Naive thymus-derived CD4-positive, alpha-beta T cell (primary cell): ENCODE measurements around the gene SMARCD1. TPM values are rescaled to one million over a fixed set of nuclear protein-coding genes. Genes with fewer than 3 reads are reported as not detected.

Source experiments
- ATAC-seq: fragments of 150-1000 bp; cut with Tn5 transposase; 2 replicates; pipeline ENCODE4 v1.10.0; 2021; ENCODE audit warnings: mild to moderate bottlenecking, moderate library complexity
- CTCF ChIA-PET: fragments of 350-600 bp; sonication (Branson Sonifier 250); formaldehyde crosslinking; loops from one replicate; lab custom pipeline; 2021; ENCODE audit warnings: antibody characterized with exemption; lab: Charles Lee
- POLR2A ChIA-PET: fragments of 350-600 bp; sonication (Branson Sonifier 250); formaldehyde crosslinking; loops from one replicate; lab custom pipeline; 2021; ENCODE audit warnings: antibody characterized with exemption, inconsistent platforms; lab: Charles Lee
- DNase-seq, 9 donors: peaks; one replicate each; pipeline versions ENCODE4 v3.0.0 to v3.0.0-alpha.2; 2020 to 2022; ENCODE audit warnings: mixed read lengths in 1 of 9
- H3K27ac ChIP-seq: one replicate; pipeline ENCODE4 v1.7.0; 2013; ENCODE audit warnings: mild to moderate bottlenecking, low read depth, low read length, moderate library complexity
- H3K27me3 ChIP-seq, 2 donors: one replicate each; pipeline ENCODE4 v1.7.0; 2013; ENCODE audit warnings: low read length in 2 of 2, mild to moderate bottlenecking in 2 of 2, moderate library complexity in 2 of 2; ENCODE audit not compliant: control insufficient read depth in 2 of 2, insufficient read depth in 2 of 2
- H3K36me3 ChIP-seq, 3 experiments: 1 replicate in 2 of 3; 2 replicates in 1 of 3; pipeline ENCODE4 v1.7.0; 2013; ENCODE audit warnings: low read length in 3 of 3, mild to moderate bottlenecking in 3 of 3, moderate library complexity in 1 of 3; ENCODE audit not compliant: insufficient read depth in 3 of 3, control insufficient read depth in 2 of 3
- H3K4me1 ChIP-seq, 2 donors: one replicate each; pipeline ENCODE4 v1.7.0; 2013; ENCODE audit warnings: low read length in 2 of 2, mild to moderate bottlenecking in 2 of 2, moderate library complexity in 1 of 2; ENCODE audit not compliant: control insufficient read depth in 2 of 2, insufficient read depth in 2 of 2
- H3K4me3 ChIP-seq: 2 replicates; pipeline ENCODE4 v1.7.0; 2013; ENCODE audit warnings: mild to moderate bottlenecking, low read length
- H3K9me3 ChIP-seq, 3 experiments: 1 replicate in 2 of 3; 2 replicates in 1 of 3; pipeline ENCODE4 v1.7.0; 2013; ENCODE audit warnings: low read length in 3 of 3; ENCODE audit not compliant: control insufficient read depth in 2 of 3
- H3K27ac Mint-ChIP-seq, 9 donors: one replicate each; pipeline ENCODE4 v1.8.0; 2020 to 2022; ENCODE audit warnings: mixed read lengths in 9 of 9, mild to moderate bottlenecking in 8 of 9, moderate library complexity in 5 of 9, inconsistent platforms in 2 of 9
- H3K27me3 Mint-ChIP-seq, 5 donors: one replicate each; pipeline ENCODE4 v1.8.0; 2021 to 2022; ENCODE audit warnings: mixed read lengths in 5 of 5, mild to moderate bottlenecking in 1 of 5
- H3K36me3 Mint-ChIP-seq, 5 donors: one replicate each; pipeline ENCODE4 v1.8.0; 2020 to 2022; ENCODE audit warnings: mixed read lengths in 5 of 5, mild to moderate bottlenecking in 3 of 5, inconsistent platforms in 1 of 5
- H3K4me1 Mint-ChIP-seq, 7 donors: one replicate each; pipeline ENCODE4 v1.8.0; 2020 to 2022; ENCODE audit warnings: mixed read lengths in 7 of 7, mild to moderate bottlenecking in 3 of 7, inconsistent platforms in 1 of 7
- H3K4me3 Mint-ChIP-seq, 10 donors: one replicate each; pipeline ENCODE4 v1.8.0; 2020 to 2022; ENCODE audit warnings: mild to moderate bottlenecking in 10 of 10, mixed read lengths in 10 of 10, moderate library complexity in 6 of 10, inconsistent platforms in 2 of 10
- H3K9me3 Mint-ChIP-seq, 11 donors: one replicate each; pipeline ENCODE4 v1.8.0; 2020 to 2022; ENCODE audit warnings: mixed read lengths in 11 of 11, mild to moderate bottlenecking in 4 of 11, inconsistent platforms in 1 of 11, moderate library complexity in 1 of 11
- intact Hi-C, 2 donors: fragments of 100-400 bp; cut with micrococcal nuclease; formaldehyde crosslinking; loops; one replicate each; pipeline ENCODE4 v1.15.1; 2023
- polyA plus RNA-seq, 2 donors: library from polyadenylated mRNA; unstranded; fragments of 300-500 nt; fragmentation: Illumina TruSeq; gene quantifications; one replicate each; pipeline ENCODE4 v1.2.3, GENCODE V29; 2021
- total RNA-seq, 6 experiments: library from RNA in 5 of 6; stranded (reverse) in 5 of 6; gene quantifications; 1 replicate in 5 of 6; 2 replicates in 1 of 6; pipeline ENCODE4 v1.2.3 and lab custom pipeline; 2021 to 2026

The SMARCD1 gene
- total and polyA plus RNA-seq, 7 experiments from 2014 or later, result 9.5 to 88.5 (median 67.2) TPM

- intact Hi-C loops, result no loop called here
- no peaks in the 10 kb centered on the region for H3K27me3 Mint-ChIP-seq
These were observed 64.2 kb downstream of the SMARCD1 start for GRCh38 chr12:50149311-50149710.

More at GRCh38 chr12:50149311-50149710, 64.2 kb downstream of the SMARCD1 start:
- Histone ChIP-seq H3K4me1 (no peaks in the 10 kb centered on the region), H3K9me3 (no peaks in the 10 kb centered on the region), H3K4me3 (no peak overlapping the region), H3K36me3 (peaks cover 0 to 6% (median 0%) of the 10 kb centered on the region in 3 experiments), H3K27ac (no peak overlapping the region), H3K27me3 (no peaks in the 10 kb centered on the region)
- ChIA-PET CTCF (interaction anchor here (0.6 to 1.0 kb wide), 2 partner anchors 9 to 37 kb away, joined by 3 to 5 read pairs; partner anchors contain the start of gene COX14), POLR2A (interaction anchor here (1.3 kb wide), 1 partner anchor 18 kb away, joined by 3 read pairs; the partner anchor contains the start of gene CERS5)
- no peak for DNase-seq
- no peak for ATAC-seq
- no peaks in the 10 kb centered on the region for H3K36me3 Mint-ChIP-seq
- H3K4me1 Mint-ChIP-seq, result peaks cover 3 to 30% (median 22%) of the 10 kb centered on the region in 7 donors
- H3K27ac Mint-ChIP-seq, result peak overlapping the region in 3 of 9 donors; percentile 1 to 54 (median 11)
- no peaks in the 10 kb centered on the region for H3K9me3 Mint-ChIP-seq
- H3K4me3 Mint-ChIP-seq, result no peak overlapping the region

Other genes starting within 250 kb of the SMARCD1 start
- 10 to 100 TPM in 2 of 5 experiments, 1 to 10 TPM in 3; 3.7 to 17.4 (median 6.8) TPM for gene BCDIN3D, start 242.2 kb upstream of the SMARCD1 start, total RNA-seq
- 1 to 10 TPM; 4.8 to 7.4 TPM for gene BCDIN3D, start 242.2 kb upstream of the SMARCD1 start, polyA plus RNA-seq
- gene FAIM2, start 181.4 kb upstream of the SMARCD1 start, total RNA-seq, result under 1 TPM in 2 of 5 experiments, not detected in 3; 0.22 to 0.85 TPM
- gene FAIM2, start 181.4 kb upstream of the SMARCD1 start, polyA plus RNA-seq, result not detected
- gene AQP2, start 134.6 kb upstream of the SMARCD1 start, total RNA-seq, result not detected
- not detected for gene AQP2, start 134.6 kb upstream of the SMARCD1 start, polyA plus RNA-seq
- not detected for gene AQP5, start 123.5 kb upstream of the SMARCD1 start, total RNA-seq
- not detected for gene AQP5, start 123.5 kb upstream of the SMARCD1 start, polyA plus RNA-seq
- not detected for gene AQP6, start 112.4 kb upstream of the SMARCD1 start, total RNA-seq
- gene AQP6, start 112.4 kb upstream of the SMARCD1 start, polyA plus RNA-seq, result not detected
- gene RACGAP1, start 59.8 kb upstream of the SMARCD1 start, total RNA-seq, result 100 to 1,000 TPM in 1 of 5 experiments, 10 to 100 TPM in 1, 1 to 10 TPM in 3; 4.2 to 111 (median 8.0) TPM
- gene RACGAP1, start 59.8 kb upstream of the SMARCD1 start, polyA plus RNA-seq, result 10 to 100 TPM in 1 of 2 donors, 1 to 10 TPM in 1; 8.6 to 11.1 TPM
- 10 to 100 TPM in 1 of 5 experiments, 1 to 10 TPM in 3, under 1 TPM in 1; 0.34 to 10.1 (median 2.0) TPM for gene ASIC1, start 27.7 kb upstream of the SMARCD1 start, total RNA-seq
- under 1 TPM; 0.14 to 0.51 TPM for gene ASIC1, start 27.7 kb upstream of the SMARCD1 start, polyA plus RNA-seq
- 1 to 10 TPM in 2 of 5 experiments, under 1 TPM in 3; 0.50 to 1.5 (median 0.60) TPM for gene GPD1, start 18.7 kb downstream of the SMARCD1 start, total RNA-seq
- not detected for gene GPD1, start 18.7 kb downstream of the SMARCD1 start, polyA plus RNA-seq
- gene COX14, start 26.9 kb downstream of the SMARCD1 start, total RNA-seq, result 10 to 100 TPM; 37.2 to 49.4 (median 46.9) TPM
- gene COX14, start 26.9 kb downstream of the SMARCD1 start, polyA plus RNA-seq, result 100 to 1,000 TPM; 202 to 244 TPM
- 10 to 100 TPM; 41.0 to 52.2 (median 47.7) TPM for gene CERS5, start 82.0 kb downstream of the SMARCD1 start, total RNA-seq
- gene CERS5, start 82.0 kb downstream of the SMARCD1 start, polyA plus RNA-seq, result 10 to 100 TPM; 33.7 to 38.1 TPM
- 10 to 100 TPM in 4 of 5 experiments, 1 to 10 TPM in 1; 9.8 to 33.6 (median 11.2) TPM for gene LIMA1, start 198.2 kb downstream of the SMARCD1 start, total RNA-seq
- 10 to 100 TPM in 1 of 2 donors, 1 to 10 TPM in 1; 5.4 to 11.6 TPM for gene LIMA1, start 198.2 kb downstream of the SMARCD1 start, polyA plus RNA-seq